ENCODE data around the gene LY6G6F. TPM values are rescaled to one million over a fixed set of nuclear protein-coding genes. Genes with fewer than 3 reads are reported as not detected.
A peak's percentile ranks its signal among the peaks of the same experiment; 100 is the strongest.

Gene LY6G6F
- total RNA-seq, 1 donor from 2014 or later = not detected

DNA sequence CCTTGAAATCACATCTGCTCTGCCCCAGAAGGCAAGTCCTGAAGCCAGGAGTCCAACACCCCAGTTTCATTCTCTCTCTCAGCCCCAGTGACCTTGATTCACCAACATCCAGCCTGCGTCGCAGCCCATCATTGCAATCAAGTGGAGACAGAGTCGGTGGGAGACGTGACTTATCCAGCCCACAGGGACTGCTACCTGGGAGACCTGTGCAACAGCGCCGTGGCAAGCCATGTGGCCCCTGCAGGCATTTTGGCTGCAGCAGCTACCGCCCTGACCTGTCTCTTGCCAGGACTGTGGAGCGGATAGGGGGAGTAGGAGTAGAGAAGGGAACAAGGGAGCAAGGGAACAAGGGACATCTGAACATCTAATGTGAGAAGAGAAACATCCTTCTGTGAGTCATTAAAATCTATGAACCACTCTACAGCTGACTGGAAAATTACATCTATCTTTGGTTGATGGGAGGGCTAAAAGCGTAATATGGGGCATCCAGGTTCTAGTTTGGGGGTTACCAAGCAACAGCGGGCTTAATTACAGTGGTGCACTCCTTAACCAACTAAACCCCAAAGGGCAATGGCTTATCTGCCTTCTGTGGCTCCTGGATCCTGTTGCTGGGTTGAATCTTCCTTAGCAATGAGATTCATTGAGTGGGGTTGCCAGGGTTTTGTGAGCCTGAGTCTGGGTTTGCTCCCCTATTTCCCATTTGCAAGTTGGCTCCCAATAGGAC lies 11.0 kb downstream of the LY6G6F start:
- Mint-ChIP-seq H3K9me3 (peaks cover 5% of the 10 kb centered on the region), H3K27me3 (no peaks in the 10 kb centered on the region), H3K27ac (peak overlapping the region; percentile 90), H3K4me3 (peak overlapping the region; percentile 67), H3K4me1 (ENCODE audit: unreplicated experiment) (peaks cover 37% of the 10 kb centered on the region), H3K36me3 (no peaks in the 10 kb centered on the region)
- TF ChIP-seq, protein P1, sequence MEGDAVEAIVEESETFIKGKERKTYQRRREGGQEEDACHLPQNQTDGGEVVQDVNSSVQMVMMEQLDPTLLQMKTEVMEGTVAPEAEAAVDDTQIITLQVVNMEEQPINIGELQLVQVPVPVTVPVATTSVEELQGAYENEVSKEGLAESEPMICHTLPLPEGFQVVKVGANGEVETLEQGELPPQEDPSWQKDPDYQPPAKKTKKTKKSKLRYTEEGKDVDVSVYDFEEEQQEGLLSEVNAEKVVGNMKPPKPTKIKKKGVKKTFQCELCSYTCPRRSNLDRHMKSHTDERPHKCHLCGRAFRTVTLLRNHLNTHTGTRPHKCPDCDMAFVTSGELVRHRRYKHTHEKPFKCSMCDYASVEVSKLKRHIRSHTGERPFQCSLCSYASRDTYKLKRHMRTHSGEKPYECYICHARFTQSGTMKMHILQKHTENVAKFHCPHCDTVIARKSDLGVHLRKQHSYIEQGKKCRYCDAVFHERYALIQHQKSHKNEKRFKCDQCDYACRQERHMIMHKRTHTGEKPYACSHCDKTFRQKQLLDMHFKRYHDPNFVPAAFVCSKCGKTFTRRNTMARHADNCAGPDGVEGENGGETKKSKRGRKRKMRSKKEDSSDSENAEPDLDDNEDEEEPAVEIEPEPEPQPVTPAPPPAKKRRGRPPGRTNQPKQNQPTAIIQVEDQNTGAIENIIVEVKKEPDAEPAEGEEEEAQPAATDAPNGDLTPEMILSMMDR (conservative IDR thresholded peaks at IDR 0.05) = no peak
- no peak for DNase-seq (ENCODE audit: extremely low spot score, unreplicated experiment)

DNA sequence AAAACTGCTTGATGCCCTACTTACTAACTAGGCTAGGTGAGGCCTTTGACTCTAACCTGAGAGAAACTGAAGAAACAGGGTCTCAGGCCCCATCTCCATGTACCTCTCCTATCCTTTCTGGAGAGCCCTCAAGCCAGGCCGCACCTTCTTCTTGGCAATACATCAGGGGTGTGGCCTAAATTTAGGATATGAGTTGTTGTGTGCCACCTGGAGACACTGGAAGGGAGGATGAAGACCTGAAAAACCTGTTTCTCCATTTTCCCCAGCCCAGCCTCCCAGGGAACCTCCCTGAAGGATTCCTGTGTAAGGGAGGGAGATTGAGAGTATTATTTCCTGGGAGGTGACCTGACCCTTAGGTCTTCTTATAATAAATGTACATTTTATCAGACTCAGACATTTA lies 11.6 kb downstream of the LY6G6F start:
- no peak for DNase-seq (ENCODE audit: extremely low spot score, unreplicated experiment)
- Mint-ChIP-seq H3K4me3 (peak overlapping the region; percentile 67), H3K27me3 (no peaks in the 10 kb centered on the region), H3K36me3 (no peaks in the 10 kb centered on the region), H3K9me3 (peaks cover 5% of the 10 kb centered on the region), H3K27ac (peak overlapping the region; percentile 90), H3K4me1 (ENCODE audit: unreplicated experiment) (peaks cover 33% of the 10 kb centered on the region)
- TF ChIP-seq, protein P1 (conservative IDR thresholded peaks at IDR 0.05) = no peak

DNA sequence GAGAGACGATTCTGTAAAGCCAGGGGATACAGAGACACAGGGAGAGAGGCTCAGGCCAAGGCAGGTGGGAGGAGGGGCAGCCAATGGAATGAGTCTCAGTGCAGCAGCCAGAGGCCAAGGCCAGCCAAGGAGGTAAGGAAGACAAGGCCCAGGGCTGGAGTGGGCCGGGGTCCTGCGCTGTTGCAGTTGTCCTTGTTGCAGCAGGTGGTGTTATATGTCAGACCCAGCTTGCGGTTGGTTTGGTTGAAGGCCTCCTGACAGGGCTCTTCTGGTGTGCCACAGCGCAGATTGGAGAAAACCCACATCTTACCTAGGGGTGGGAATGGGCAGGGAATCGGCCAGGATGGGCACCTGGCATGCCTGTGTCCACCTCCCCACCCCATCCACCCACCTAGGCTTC lies 12.3 kb downstream of the LY6G6F start:
- peaks cover 28% of the 10 kb centered on the region for H3K4me1 Mint-ChIP-seq (ENCODE audit: unreplicated experiment)
- TF ChIP-seq, protein P1 (conservative IDR thresholded peaks at IDR 0.05) = no peak
- peaks cover 5% of the 10 kb centered on the region for H3K9me3 Mint-ChIP-seq
- H3K27ac Mint-ChIP-seq = peak overlapping the region; percentile 90
- DNase-seq (ENCODE audit: extremely low spot score, unreplicated experiment) = no peak
- no peaks in the 10 kb centered on the region for H3K27me3 Mint-ChIP-seq
- no peaks in the 10 kb centered on the region for H3K36me3 Mint-ChIP-seq
- H3K4me3 Mint-ChIP-seq = peak overlapping the region; percentile 67

DNA sequence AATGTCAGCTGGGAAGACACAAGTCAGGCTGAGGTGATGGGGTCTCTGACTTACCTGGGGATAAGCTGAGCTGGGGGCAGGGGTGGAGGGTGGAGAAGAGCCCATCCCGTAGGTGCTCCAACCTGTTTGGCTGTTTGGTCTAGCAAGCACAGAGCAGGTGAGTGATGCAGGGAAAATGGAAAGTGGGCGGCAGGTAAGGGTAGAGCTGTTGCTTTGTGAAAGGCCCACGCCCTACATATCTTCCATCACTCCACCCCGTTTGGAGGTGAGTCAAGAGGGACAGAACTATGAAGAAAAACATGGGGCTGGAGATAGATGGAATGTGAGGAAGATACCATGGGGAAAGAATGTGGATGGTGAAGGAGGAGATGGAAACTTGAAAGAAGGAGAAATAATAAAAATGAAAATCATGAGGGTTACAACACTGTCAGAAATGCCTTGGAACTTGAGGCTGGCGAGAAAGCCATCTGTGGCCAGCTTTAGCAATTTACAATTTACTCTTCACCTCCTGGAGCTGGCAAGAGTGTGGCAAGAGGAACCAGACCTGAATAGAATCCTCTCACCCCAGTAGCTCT lies 13.6 kb downstream of the LY6G6F start:
- TF ChIP-seq, protein P1 (conservative IDR thresholded peaks at IDR 0.05) = no peak
- peak overlapping the region; percentile 67 for H3K4me3 Mint-ChIP-seq
- H3K4me1 Mint-ChIP-seq (ENCODE audit: unreplicated experiment) = peaks cover 23% of the 10 kb centered on the region
- H3K27ac Mint-ChIP-seq = peak overlapping the region; percentile 90
- no peaks in the 10 kb centered on the region for H3K36me3 Mint-ChIP-seq
- H3K9me3 Mint-ChIP-seq = peaks cover 5% of the 10 kb centered on the region
- no peaks in the 10 kb centered on the region for H3K27me3 Mint-ChIP-seq
- no peak for DNase-seq (ENCODE audit: extremely low spot score, unreplicated experiment)

DNA sequence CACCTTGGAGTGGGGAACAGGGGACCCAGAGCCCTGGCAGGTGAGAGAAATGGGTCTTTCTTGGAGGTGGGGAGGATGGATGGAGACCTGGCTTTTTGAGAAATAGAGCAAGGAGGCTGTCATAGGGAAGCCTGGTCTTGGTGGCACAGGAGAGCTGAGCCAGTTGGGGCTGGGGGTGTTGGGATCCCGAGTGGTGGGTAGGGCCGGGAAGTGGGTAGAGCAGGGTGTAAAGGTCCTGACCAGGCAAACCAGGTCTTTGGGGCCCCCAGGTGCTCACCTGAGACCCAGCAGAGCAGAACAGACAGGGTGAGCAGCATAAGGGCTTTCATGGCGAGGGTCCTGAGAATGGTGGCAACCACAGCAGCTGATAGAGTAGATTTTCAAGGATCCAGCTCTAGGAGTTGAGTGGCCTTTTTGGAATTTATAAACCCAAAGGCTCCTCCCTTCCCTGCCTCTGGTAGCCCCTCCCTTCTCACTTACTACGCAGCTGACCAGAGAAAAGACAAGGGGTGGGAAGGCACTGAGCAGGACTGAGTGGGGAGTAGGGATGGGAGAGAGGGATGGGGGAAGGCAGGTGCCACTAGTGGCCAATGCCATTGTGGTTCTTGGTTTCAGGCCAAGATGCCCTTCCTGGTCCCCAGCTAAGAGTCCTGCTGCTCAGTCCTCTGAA lies 14.8 kb downstream of the LY6G6F start, which contains the start of gene LY6G6C:
LY6G6C (minus strand) TSS at position 396 of the 670 bp plus-strand sequence; CDS start at position 329, 67 bp downstream.
- Mint-ChIP-seq H3K27me3 (no peaks in the 10 kb centered on the region), H3K36me3 (peaks cover 10% of the 10 kb centered on the region), H3K4me3 (peak within 1 kb of the TSS; percentile 67), H3K9me3 (peaks cover 5% of the 10 kb centered on the region), H3K27ac (peak within 1 kb of the TSS; percentile 90), H3K4me1 (ENCODE audit: unreplicated experiment) (peaks cover 29% of the 10 kb centered on the region)
- DNase-seq (ENCODE audit: extremely low spot score, unreplicated experiment) = no peak
- TF ChIP-seq, protein P1 (conservative IDR thresholded peaks at IDR 0.05) = no peak

Measured in type B pancreatic cell (in vitro differentiated cells).